HL-60 (cell line): Measurements from ENCODE around the gene PITPNM3.

Experiments used
- POLR2AphosphoS5 ChIP-seq: IDR thresholded peaks from 2 replicates; pipeline ENCODE4 v1.6.1; 2012; ENCODE audit warnings: low read depth
- REST ChIP-seq: IDR thresholded peaks from 2 replicates; pipeline ENCODE4 v1.6.1; 2012; ENCODE audit warnings: low read depth; ENCODE audit not compliant: insufficient replicate concordance
- SPI1 ChIP-seq: IDR thresholded peaks from 2 replicates; pipeline ENCODE4 v1.6.1; 2012; ENCODE audit warnings: low read depth, mild to moderate bottlenecking, borderline replicate concordance
- TF ChIP-seq, protein P1 (sequence below): IDR thresholded peaks from one replicate; pipeline ENCODE4 v1.5.1; 2011; ENCODE audit warnings: low read length, control low read depth, inconsistent platforms; ENCODE audit not compliant: insufficient read depth

GRCh38 chr17:6551869-6552531 lies 4.4 kb downstream of the PITPNM3 start:
- TF ChIP-seq, protein P1, sequence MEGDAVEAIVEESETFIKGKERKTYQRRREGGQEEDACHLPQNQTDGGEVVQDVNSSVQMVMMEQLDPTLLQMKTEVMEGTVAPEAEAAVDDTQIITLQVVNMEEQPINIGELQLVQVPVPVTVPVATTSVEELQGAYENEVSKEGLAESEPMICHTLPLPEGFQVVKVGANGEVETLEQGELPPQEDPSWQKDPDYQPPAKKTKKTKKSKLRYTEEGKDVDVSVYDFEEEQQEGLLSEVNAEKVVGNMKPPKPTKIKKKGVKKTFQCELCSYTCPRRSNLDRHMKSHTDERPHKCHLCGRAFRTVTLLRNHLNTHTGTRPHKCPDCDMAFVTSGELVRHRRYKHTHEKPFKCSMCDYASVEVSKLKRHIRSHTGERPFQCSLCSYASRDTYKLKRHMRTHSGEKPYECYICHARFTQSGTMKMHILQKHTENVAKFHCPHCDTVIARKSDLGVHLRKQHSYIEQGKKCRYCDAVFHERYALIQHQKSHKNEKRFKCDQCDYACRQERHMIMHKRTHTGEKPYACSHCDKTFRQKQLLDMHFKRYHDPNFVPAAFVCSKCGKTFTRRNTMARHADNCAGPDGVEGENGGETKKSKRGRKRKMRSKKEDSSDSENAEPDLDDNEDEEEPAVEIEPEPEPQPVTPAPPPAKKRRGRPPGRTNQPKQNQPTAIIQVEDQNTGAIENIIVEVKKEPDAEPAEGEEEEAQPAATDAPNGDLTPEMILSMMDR: no peak
- no peak for TF ChIP-seq SPI1
- no peak for TF ChIP-seq POLR2AphosphoS5
- TF ChIP-seq REST: no peak
